GM18951 (cell line): ENCODE data around the gene PARN.

Experiments
- POLR2A ChIP-seq: IDR thresholded peaks from 4 replicates; pipeline ENCODE4 v1.6.1; 2011; ENCODE audit warnings: mild to moderate bottlenecking; ENCODE audit not compliant: insufficient read length, insufficient read depth; ENCODE audit errors: extremely low read depth
- in situ Hi-C: fragments of 300-500 bp; cut with MboI; formaldehyde crosslinking; loops from one replicate; pipeline ENCODE4 v1.12.0; 2022; ENCODE audit warnings: low sequenced_read_pairs, mixed read lengths, inconsistent platforms; ENCODE audit not compliant: unreplicated experiment

Gene PARN

DNA sequence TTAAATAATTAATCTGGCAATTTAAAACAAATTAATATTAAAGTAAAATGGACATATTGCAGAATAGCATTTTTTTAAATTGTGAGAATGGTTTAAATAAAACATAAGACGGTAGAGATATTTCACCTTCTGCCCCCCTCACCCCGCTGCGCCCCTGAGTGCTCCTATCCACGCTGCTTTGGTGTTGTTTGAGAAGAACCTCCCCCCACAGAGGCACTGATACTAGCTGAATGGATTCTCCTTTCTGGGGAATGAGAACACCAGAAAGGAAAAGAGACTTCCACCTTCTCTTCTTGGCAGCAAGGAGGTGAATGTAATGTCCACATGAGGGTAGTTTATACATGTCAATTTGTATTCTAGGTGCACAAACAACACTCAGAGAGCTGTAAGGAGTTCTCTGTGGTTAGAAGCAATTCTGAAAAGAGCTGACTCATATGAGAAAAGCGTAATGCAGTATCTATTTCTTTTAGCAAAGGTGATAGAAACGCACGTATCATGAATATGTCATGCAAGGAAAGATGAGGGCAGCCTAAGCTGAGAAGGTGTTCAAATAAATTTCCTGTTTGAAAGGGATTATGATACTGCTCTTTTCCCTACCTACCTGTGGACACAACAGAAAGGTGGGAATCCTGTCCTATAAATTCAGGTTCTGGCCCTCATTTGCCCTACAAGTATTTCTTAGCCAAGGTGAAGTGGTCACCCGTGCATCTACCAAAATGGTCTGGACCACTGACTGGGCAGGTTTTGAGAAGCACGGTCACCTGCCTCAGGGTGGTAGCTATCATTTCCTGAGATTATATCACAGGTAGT lies 126.9 kb downstream of the PARN start:
- no peak for TF ChIP-seq POLR2A
- in situ Hi-C loops = no loop called here

DNA sequence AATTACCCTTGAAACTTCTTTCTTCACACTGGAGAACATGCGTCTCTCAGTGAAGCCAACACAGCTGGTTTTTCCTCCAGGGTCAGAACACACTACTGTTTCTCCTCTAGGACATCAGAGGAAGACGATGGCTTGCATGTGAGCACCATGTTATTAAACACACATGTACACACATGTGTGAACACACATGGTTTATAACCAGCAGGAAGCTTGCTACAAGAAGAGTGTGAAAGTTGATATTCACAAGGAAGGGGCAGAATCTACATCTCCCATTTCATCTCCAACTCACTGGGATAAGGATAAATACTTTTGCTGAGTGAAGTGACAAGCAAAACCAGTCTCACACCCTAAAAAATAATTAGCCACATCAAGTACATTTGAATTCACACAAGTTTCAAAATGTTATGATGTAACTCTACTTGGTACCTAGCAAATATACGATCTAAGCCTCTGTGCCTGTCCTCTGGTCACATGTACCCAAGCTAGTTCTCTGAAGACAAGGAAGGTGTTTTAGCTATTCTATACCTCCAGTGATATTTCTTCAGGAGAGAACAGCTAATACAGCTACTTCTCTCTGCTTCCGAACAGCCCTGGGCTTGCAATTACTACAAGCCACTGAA lies 127.7 kb downstream of the PARN start:
- TF ChIP-seq POLR2A = no peak
- in situ Hi-C loops = no loop called here

- no peak for TF ChIP-seq POLR2A
- in situ Hi-C loops = no loop called here
These were observed 128.5 kb downstream of the PARN start for GRCh38 chr16:14501331-14502255.

DNA sequence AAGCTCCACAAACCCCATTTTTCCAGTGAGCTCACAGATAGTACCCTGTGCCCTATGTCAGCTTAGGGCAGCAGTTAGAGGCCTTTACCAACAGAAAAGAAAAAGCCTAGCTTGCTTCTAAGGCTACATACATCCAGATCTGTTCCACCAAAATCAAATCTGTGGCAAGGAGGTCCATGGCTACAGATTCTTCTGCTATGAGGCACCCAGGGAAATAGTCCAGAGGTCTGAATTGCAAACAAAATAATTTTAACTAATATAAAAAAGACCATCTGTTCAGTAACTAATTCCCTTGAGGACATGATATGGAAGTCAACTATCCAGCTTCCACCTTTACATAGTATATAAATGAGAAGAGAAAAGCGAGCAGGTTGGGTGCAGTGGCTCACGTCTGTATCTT lies 129.3 kb downstream of the PARN start:
- in situ Hi-C loops = no loop called here
- no peak for TF ChIP-seq POLR2A

- in situ Hi-C loops = no loop called here
- TF ChIP-seq POLR2A = no peak
These were observed 130.9 kb downstream of the PARN start for GRCh38 chr16:14499110-14499509.

GRCh38 chr16:14497245-14498082 lies 132.6 kb downstream of the PARN start:
- in situ Hi-C loops = no loop called here
- no peak for TF ChIP-seq POLR2A

- in situ Hi-C loops = no loop called here
- TF ChIP-seq POLR2A = no peak
These were observed 133.3 kb downstream of the PARN start for GRCh38 chr16:14496786-14497185.

GRCh38 chr16:14496047-14496770 lies 133.9 kb downstream of the PARN start:
- TF ChIP-seq POLR2A = no peak
- in situ Hi-C loops = no loop called here

GRCh38 chr16:14495213-14496046 lies 134.6 kb downstream of the PARN start:
- in situ Hi-C loops = no loop called here
- no peak for TF ChIP-seq POLR2A

GRCh38 chr16:14494396-14494966 lies 135.6 kb downstream of the PARN start:
- TF ChIP-seq POLR2A = no peak
- in situ Hi-C loops = no loop called here

DNA sequence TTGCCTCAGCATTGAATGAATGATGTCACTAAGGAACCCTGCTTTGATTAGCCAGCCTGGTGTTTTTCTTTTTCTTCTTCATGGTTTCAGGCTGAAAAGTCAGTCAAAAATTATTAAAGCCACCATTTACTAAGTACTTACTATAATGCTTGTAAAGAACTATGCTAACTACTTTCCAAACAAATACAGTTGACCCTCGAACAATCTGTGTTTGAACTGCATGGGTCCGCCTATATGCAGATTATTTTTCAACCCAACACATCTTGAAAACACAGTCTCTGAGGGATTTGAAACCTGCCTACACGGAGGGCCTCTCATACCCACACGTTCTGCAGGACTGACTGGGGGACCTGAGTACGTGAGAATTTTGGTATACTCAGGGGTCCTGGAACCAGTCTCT lies 136.3 kb downstream of the PARN start:
- no peak for TF ChIP-seq POLR2A
- in situ Hi-C loops = no loop called here
